Fibroblast of skin of back (primary cell): ENCODE results near the gene CAPN5.
"Not testable (repeated sequence)": the region's sequence is repeated elsewhere in the genome, so short reads cannot be mapped to it uniquely, and the experiment has no call there.

Experiments used
- DNase-seq: peaks from one replicate; pipeline ENCODE4 v3.0.0-alpha.2; 2013

Gene CAPN5

GRCh38 chr11:77084581-77085191 is 17.9 kb downstream of the CAPN5 start:
- DNase-seq: no peak

- DNase-seq: no peak
These were observed 18.9 kb downstream of the CAPN5 start for GRCh38 chr11:77085652-77086051.

GRCh38 chr11:77086521-77087472 is 20.0 kb downstream of the CAPN5 start:
- no peak for DNase-seq

GRCh38 chr11:77087723-77088225 is 21.0 kb downstream of the CAPN5 start:
- no peak for DNase-seq

- DNase-seq: no peak
These were observed 21.6 kb downstream of the CAPN5 start for GRCh38 chr11:77088236-77089003.

- no peak for DNase-seq
These were observed 22.3 kb downstream of the CAPN5 start for GRCh38 chr11:77089004-77089545.

DNA sequence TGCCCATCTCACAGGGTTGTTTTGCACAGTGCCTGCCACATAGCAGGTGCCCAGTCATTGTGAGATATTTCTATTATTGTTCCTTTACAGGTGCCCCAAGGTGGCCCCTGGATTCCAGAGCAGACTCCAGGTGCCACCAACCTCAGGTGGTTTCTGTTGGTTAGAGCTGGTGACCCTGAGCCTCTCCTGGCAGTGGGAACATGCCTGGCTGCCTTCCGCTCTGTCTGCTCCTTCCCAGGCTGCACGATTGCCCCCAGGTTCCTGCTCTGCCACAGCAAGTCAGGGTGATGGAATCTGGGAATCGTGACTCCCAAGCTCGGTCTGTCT is 23.2 kb downstream of the CAPN5 start:
- no peak for DNase-seq

DNA sequence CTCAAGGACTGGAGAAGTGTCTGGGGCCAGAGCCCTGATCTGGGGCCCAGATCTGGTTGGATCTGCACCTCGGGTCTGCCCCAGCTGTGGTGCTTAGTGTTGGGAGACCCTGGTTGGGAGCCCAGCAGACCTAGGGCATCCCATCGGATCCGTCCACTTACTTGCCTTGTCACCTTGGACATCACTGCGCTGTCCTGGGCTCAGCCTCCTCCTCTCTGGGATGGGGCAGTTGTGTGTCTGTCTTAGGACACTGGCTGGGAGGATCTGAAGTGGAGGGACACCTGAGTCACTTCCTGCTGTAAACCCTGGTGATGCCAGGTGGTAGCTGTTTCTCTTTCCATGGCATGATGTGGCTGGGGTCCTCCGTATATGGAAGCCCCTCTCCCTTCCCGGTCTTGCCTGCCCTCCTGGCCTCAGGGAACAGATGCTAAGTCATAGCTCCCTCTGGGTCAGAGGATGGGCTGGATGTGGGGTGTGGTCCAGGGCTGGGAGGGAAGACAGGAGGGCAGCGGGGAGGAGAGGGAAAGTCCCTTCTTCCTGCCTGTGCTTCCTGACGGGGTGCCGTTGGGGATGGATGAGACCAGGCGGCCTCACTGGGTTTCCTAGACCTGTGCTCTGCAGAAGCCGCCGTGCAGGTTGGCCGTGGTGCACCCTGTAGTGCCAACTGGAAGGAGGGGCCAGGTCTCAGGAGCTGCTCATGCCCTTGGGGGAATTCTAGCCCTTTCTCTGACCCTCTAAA is 23.8 kb downstream of the CAPN5 start:
- no peak for DNase-seq

- peak; percentile 58 for DNase-seq
These were observed 24.6 kb downstream of the CAPN5 start for GRCh38 chr11:77091146-77091940.

- no peak for DNase-seq
These were observed 25.6 kb downstream of the CAPN5 start for GRCh38 chr11:77092382-77092781.

- DNase-seq: no peak
These were observed 26.5 kb downstream of the CAPN5 start for GRCh38 chr11:77093056-77093891.

GRCh38 chr11:77093987-77094840 is 27.4 kb downstream of the CAPN5 start:
- no peak for DNase-seq

DNA sequence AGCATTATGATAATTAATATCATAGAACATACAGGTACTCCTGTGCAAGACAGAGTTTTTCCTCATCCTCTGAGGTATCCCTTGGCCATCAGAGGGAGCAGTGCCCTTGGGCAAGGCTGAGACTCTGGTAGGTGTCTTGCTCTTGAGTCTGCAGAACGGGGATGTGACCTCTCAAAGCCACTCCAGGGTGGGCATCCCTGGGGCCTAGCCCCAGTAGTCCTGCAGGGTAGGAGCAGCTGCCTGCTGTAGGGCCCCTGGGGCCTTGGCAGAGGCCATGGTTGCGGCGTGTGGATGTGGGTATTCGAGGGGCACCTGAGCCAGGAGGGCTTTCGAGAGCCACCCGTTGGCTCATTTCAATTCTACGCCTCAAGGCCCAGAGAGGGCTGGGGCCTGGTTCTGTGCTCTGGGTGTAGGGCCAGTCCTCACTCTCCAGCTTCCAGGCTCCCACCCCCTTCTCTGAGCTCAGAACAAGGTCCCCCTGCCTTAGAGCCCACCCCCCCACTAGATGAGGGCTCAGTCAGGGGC is 28.1 kb downstream of the CAPN5 start:
- DNase-seq: no peak

DNA sequence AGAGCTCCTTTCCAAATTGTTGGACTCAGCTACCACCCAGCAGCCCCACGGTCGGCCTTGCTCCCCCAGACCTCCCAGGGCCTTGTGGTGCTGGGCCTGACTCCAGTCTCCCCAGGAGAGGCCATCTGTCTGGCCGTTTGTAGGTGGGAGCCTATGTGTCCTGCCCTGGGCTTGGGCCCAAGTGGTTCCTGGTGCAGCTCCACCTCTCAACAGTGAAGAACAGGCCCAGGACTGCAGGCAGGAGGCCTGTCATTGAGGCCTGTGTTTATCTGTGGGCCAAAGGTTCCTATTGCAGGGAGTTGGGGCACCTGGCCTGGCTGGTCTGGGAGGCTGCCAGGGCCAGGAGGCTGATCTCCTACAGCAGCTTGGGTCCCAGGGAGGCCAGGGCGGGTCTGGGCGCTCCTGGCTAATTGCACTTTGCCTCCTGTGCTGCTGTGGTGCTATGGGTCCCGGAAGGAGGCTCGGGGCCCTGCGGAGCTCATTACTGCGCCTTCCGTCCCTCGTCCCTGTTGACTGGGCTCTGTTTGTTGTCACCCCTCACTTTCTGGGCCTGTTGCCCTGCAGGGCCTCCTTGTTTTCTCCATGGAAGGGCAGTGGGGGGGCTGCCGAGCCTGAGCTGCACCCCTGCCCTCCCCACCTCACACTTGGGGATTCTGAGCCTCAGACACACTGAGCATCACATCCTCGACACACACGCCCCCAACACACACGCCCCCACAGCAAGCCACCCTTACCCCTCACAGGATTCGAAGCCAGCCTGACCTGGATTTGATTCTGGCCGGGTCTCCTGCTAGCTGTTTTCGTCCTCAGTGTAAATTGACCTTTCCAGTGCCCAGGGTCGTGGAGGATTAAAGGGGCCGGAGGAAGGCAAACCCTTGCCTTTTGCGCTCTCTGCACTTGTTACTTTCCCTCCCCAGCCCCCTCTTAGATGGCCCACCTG is 29.1 kb downstream of the CAPN5 start:
- no peak for DNase-seq

- no peak for DNase-seq
These were observed 29.8 kb downstream of the CAPN5 start for GRCh38 chr11:77096591-77097019.

GRCh38 chr11:77097180-77097579 is 30.4 kb downstream of the CAPN5 start:
- DNase-seq: not testable (repeated sequence)

GRCh38 chr11:77100166-77101042 is 33.6 kb downstream of the CAPN5 start:
- no peak for DNase-seq
